ENCODE measurements around the gene GRK5.
"Not testable (repeated sequence)": the region's sequence is repeated elsewhere in the genome, so short reads cannot be mapped to it uniquely, and the experiment has no call there.

Gene GRK5

GRCh38 chr10:119233123-119233820 lies 25.9 kb downstream of the GRK5 start:
- no peak overlapping the region for H3K4me3 ChIP-seq (ENCODE audit: low read depth, low read length)
- TF ChIP-seq CTCF (IDR thresholded peaks at IDR 0.05; ENCODE audit: low read depth, low read length, missing control alignments) = no peak
- DNase-seq (ENCODE audit: low read depth) = no peak

GRCh38 chr10:119233821-119234220 lies 26.4 kb downstream of the GRK5 start:
- H3K4me3 ChIP-seq (ENCODE audit: low read depth, low read length) = no peak overlapping the region

GRCh38 chr10:119235356-119235755 lies 28.0 kb downstream of the GRK5 start:
- DNase-seq (ENCODE audit: low read depth) = no peak
- H3K4me3 ChIP-seq (ENCODE audit: low read depth, low read length) = no peak overlapping the region
- no peak for TF ChIP-seq CTCF (IDR thresholded peaks at IDR 0.05; ENCODE audit: low read depth, low read length, missing control alignments)

More at GRCh38 chr10:119233821-119234220, 26.4 kb downstream of the GRK5 start:
- no peak for DNase-seq (ENCODE audit: low read depth)
- TF ChIP-seq CTCF (IDR thresholded peaks at IDR 0.05; ENCODE audit: low read depth, low read length, missing control alignments) = no peak

GRCh38 chr10:119237722-119238436 lies 30.5 kb downstream of the GRK5 start:
- no peak for TF ChIP-seq CTCF (IDR thresholded peaks at IDR 0.05; ENCODE audit: low read depth, low read length, missing control alignments)
- H3K4me3 ChIP-seq (ENCODE audit: low read depth, low read length) = no peak overlapping the region
- DNase-seq (ENCODE audit: low read depth) = no peak

GRCh38 chr10:119238577-119238976 lies 31.2 kb downstream of the GRK5 start:
- no peak for DNase-seq (ENCODE audit: low read depth)
- no peak overlapping the region for H3K4me3 ChIP-seq (ENCODE audit: low read depth, low read length)
- TF ChIP-seq CTCF (IDR thresholded peaks at IDR 0.05; ENCODE audit: low read depth, low read length, missing control alignments) = no peak

GRCh38 chr10:119239015-119239414 lies 31.6 kb downstream of the GRK5 start:
- not testable (repeated sequence) for H3K4me3 ChIP-seq (ENCODE audit: low read depth, low read length); DNase-seq (ENCODE audit: low read depth)

- H3K4me3 ChIP-seq (ENCODE audit: low read depth, low read length); DNase-seq (ENCODE audit: low read depth): not testable (repeated sequence)
Observed at GRCh38 chr10:119239630-119240029, 32.3 kb downstream of the GRK5 start.

GRCh38 chr10:119241066-119241465 lies 33.7 kb downstream of the GRK5 start:
- no peak for TF ChIP-seq CTCF (IDR thresholded peaks at IDR 0.05; ENCODE audit: low read depth, low read length, missing control alignments)
- no peak for DNase-seq (ENCODE audit: low read depth)
- H3K4me3 ChIP-seq (ENCODE audit: low read depth, low read length) = no peak overlapping the region
